ENCODE results near the gene EPN2.

Gene EPN2

DNA sequence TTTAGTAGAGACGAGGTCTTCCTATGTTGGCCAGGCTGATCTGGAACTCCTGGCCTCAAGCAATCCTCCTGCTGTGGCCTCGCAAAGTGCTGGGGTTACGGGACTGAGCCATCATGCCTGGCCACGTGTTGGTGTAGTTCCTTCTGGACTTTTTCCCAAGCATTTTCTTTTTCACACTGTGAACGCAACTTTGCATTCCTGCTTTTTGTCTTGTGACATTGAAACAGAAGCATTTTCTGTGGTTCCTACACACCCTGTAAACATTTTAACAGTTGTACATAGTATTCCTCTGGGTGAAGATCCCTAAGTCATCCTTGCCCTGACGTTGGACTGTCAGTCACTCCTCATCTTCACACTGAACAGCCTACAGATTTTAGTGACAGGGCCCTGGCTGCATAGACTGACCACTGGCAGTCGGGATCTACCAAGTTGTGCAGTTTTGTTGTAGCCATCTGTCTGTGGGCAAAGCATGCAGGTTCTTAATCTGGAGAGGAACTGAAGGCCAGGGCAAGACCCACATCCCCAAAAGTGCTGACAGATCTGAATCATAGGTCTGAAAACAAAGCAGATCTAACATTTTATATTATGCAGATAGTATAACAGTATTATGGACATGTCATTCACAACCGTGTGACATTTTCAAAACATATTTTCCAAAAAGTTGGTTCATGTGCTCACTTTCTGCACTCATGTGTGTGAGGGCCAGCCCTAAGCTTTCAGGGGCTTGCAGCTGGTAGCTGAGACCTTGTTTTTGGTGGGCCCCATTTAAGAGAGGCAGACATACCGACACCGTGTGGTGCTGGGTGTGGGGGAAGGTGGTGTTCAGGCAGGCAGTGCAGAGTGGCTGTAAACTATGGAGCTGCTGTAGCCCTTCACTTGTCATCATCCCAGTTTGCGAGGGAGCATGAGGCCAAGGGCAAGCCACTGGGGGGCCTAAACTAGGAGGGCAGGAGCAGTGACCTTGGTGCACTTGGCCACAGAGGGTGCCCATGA is 59.9 kb downstream of the EPN2 start:
- no peak for DNase-seq

DNA sequence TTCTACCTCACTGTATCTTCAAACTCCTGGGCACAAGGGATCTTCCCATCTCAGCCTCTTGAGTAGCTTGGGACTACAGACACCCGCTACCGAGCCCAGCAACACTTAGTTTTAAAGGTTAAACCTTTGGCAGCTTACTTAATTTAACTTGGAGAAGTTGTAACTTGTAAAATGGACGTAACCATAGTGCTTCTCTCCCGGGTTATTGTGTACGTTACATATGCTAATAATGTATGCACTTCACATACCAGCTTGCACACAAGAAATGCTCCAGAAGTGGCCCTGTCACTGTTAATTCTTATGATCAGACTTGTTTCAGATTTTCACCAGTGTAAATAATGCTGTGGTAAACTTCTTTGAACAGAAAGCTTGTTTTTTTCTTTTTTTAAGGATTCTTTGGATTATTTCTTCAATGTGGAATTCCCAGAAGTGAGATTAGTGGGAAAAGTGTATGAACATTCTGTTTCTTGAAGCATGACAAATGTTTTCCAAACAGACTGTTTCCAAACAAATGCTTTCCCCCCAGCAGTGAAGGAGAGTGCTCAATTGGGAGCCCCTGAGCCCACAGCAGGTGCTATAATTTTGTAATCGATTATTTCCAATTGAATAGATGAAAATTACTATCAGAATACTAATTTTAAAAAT is 61.5 kb downstream of the EPN2 start:
- DNase-seq: no peak

DNA sequence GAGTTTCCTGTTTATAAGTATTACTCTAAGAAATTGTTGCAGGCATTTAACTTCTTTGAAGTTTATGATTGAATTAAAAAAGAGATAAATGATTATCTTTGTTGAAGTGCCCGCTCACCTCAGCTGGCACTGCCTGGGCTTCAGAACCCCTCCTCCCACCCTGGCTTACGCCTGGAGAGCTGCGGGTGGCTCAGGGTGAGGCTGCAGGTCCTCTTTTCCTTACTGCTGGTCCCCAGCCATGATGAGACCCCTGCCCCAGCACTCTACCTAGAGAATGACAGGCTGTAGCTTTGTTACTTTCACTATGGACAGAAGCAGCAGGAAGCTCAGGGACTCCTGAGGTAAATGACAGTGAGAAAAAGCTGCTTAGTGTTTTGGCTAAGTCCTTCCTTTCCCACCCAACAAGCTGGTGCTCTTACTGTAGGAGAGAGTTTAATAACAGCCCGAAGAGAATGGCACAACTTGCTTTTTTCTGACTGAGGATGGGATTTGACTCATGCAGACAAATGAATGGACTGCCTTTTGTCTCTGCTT is 62.1 kb downstream of the EPN2 start:
- DNase-seq: no peak

DNA sequence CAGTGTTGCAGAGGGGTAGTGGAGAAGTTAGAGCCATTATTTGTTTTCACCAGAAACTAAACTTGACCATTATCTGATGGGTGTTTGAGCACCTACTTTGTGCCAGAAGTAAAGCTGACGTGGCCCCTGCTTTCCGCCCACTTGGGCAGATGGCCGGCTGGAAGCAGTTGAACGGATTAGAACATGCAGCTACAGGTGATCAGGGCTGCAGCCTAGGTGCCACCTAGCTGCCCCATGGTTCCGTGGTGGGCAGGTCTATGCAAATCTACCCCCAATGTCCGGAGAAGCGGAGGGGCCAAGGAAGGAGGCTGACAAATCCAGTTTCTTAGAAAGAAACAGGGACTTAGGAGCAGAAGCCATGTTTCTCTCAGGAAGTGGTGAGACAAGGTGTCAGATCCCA is 62.7 kb downstream of the EPN2 start:
- no peak for DNase-seq

DNA sequence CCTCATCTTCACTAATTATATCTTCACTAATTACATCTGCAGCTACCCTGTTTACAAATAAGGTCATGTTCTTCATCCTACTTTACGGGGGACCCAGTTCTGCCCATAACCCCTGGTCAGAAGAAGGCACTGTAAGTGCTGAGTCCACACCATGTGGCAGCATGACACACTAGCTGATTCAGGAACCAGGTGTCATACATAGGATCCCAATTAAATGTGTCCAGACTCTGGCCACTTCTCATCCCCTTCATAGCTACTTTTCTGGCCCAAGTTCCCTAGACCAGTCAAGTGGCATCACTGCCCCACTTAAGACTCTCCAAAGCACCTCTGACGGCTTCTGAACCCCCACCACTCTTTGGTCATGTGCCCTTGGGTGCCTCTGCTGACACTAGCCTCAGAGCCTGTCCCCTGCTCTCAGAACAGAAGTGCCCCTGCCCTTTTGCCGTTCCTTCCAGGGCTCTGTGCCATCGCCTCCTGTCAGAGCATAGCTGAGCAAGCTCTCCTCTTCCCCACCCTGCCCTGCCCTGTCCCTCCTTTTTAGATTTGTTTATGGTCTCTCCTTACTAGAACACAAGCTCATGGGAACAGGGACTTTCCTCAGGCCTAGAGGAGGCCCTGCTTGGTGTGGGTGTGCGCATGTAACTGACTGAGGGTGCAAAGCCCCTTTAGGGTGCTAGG is 64.2 kb downstream of the EPN2 start:
- DNase-seq: no peak

DNA sequence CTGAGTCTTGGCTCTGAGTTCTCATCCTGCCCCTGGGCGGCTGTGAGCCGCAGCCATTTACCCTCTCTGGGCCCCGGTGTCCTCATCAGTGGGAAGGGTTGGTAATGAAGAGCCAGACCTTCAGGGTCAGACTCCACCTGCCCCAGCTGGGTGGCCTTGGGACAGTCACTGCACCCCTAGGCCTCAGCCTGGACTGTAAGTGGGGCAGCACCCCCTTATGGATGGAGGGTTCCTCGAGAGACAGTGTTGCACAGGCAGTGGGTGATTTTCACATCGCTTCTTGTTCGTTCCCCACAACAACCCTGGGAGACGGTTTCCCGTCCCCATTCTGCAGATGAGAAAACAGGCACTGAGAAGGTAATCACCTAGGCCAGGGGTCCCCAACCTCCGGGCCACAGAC is 64.8 kb downstream of the EPN2 start:
- no peak for DNase-seq

DNA sequence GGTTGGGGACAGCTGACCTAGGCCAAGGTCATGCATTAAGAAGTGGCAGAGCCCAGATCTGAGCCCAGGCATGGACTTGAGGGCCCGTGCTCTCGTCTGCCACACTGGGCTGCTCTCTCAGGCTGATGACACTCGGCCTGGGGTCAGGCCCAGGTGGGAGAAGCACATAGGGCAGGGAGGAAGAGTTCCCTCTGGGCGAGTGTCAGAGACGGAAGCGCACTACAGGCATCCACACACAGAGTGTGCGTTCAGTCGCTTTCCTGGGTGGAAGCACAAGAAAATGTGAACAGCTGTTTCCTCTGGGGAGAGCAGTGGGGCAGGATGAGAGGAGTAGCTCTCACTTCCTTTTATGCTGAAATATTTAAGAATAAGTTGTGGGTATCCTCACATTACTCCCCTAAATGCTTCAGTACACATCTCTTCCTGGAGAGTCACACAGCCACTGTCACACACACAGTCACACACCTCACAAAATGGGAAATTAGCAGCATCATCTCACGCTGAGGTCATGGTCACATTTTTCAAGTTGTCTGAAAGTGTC is 65.7 kb downstream of the EPN2 start:
- no peak for DNase-seq

DNA sequence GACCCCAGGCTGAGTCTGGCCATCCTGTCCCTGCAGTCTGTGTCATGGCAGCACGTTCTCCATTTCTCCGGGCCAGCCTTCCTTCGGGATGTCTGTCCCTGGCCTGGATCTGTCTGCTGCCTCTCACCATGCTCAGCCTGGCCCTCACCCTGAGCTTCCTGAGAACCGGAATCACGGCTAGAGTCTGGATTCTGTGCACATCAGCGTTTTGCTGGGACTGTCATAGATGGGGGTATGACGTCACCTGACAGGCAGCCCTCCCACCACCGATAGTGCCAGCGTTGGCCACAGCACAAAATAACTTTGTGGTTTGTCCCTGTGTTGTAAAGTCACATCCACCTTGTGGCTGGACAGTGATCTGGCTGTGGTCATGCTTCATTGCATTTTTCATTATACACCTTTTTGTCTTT is 66.2 kb downstream of the EPN2 start:
- DNase-seq: no peak

DNA sequence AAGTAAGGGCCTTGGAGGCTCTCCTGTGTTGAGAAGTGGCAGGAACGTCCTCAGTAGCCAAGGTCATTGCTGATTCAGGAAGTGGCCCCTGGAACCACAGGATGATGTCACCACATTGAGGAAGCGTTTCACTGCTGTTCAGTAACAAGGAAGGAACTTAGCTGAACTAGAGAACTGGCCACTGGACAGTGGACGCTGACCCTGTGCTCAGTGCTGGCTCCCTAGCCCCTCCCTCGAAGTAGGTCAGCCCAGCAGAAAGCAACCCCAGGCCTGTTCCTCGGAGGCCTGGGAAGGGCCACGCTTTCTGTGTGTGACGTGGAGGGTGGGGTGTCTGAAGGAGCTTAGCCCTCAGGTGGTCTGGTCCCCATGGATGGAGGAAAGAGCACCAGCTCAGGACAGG is 67.0 kb downstream of the EPN2 start:
- DNase-seq: no peak

DNA sequence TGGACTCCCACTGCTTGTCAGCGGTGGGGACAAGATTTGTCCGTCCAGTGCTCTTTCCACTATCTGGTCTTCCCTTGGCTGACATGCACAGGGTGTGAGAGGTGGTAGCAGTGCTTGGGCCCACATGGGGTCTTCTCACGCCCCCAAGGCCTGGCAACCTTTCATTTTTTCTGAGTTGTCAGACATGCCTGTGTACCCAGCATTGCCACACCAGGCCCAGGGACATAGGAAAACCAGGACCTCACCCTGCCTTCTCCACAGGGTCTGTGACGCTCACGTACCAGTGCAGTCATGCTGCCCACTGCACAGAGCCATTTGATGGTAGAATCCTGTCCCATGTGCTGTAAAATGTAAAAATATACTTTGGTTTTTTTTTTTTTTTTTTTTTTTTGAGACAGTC is 67.6 kb downstream of the EPN2 start:
- no peak for DNase-seq

DNA sequence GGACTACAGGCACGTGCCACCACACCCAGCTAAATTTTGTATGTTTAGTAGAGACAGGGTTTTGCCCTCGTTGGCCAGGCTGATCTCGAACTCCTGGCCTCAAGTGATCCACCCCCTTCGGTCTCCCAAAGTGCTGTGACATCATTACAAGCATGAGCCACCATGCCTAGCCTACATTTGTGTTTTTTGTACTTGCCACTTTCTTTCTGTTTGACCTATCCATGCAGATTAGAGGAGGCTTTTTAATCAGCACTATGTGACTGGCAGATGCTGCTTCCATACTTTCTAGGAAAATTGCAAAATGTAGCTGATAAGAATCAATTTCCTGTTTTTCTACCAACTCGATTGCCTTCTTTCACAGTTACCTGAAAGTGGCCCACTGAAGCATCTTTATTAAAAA is 68.1 kb downstream of the EPN2 start:
- no peak for DNase-seq

DNA sequence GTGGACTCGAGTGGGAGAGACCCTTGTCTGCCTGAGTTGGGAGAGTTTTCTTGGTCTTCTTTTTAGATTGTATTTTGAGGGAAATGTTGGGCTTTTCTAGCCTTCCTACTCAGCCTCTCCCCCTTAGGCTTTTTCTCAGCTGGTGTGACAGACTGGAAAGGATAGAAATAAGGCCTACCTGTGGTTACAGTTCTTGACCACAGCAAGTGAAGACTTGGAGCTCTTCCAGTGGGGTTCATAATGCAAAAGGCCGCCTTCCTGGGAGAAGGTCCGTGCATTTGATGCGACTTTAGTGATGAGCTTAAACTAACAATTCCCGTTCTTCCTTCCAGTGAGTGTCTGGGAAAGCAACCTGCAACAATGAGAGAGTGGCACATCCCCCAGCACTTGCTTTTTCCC is 68.6 kb downstream of the EPN2 start:
- no peak for DNase-seq

DNA sequence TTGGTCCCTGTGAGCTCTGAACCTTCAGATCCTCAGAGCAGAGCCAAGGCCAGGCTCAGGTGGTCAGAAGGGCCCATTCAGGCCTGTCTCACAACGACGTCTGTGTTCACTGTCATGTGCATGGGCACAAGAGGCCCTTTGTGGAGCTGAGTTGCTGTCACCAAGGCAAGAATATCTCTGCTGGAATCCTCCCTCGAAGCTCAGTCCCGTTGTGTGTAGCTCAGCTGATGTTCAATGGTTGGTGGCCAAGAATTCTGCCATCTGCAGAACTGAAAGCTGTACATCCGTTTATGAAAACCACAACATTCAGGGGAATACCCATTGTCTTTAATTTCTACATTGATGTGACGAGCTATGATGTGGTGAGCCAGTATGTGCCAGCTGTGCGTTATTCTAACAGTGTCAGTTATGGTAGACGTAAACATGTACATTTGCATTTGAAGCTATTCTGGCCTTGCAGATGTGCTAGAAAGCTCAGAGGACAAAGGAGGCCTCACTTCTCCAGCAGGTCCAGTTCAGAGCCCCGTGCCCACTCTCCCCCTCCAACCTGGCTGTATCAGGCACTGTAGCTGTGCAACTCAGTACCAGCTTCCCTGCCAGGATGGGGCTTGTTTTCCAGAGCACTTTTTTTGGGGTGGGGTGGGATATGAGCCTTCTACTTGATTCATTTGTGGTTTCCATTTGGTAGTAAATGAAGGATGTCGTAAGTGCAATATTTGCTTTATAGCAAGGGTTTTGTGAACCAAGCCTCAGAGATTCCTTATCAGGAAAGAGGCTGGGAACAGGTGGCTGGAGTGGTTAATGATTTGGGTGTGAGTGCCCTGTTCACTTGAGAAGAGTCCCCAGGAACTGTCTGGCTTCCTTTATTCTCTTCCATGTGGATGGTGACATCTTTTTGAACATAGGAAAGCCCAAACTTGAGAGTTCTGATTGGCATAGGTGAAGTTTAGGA is 69.3 kb downstream of the EPN2 start:
- DNase-seq: peak; percentile 14

DNA sequence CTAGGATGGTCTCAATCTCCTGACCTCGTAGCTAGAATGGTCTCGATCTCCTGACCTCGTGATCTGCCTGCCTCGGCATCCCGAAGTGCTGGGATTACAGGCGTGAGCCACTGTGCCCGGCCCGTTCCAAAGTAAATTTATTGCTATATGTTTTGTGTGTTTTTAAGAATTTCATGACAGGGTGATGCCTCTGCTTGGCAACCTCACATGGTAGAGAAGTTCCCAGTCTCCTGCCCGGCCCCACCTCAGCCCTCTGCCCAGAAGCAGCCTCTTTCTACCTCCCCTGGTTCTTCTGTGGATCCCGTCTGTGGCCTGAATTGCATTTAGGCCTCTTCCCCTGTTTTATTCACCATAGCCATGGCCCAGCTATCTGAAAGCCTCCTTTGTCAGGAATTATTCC is 70.4 kb downstream of the EPN2 start:
- no peak for DNase-seq

DNA sequence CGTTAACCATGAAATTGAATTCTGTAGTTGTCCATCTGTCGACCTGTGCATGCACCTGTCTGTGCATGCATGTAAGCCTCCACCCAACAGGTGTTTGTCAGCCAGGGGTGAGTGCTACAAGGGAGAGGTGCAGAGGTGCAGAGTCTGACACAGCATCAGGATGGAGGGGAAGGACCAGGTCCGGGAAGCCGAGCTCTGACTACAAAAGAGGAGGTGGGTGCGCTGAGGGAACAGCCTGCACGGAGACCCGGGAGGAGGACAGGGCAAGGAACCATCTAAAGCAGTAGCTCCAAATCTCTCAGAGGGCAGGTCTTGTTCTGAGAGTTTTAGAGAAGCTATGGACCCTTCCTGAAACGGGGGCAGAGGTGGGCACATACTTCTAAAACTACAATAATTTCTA is 71.2 kb downstream of the EPN2 start:
- DNase-seq: no peak

DNA sequence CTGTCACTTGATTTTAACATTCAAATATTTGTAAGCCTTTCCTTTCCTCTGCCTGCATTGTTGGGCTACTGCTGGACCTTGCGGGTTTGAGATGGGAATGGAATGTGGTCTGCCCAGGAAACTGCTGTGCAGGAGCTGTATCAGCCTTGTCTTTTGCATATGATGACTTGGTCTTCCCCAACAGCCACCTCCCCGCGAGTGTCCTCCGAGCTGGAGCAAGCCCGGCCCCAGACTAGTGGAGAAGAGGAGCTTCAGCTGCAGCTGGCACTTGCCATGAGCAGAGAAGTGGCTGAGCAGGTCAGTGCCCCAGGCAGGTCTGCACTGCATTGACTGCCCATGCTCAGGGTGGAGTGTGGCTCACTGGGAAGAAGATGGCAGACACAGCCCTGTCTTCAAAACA is 72.5 kb downstream of the EPN2 start:
- no peak for DNase-seq

DNA sequence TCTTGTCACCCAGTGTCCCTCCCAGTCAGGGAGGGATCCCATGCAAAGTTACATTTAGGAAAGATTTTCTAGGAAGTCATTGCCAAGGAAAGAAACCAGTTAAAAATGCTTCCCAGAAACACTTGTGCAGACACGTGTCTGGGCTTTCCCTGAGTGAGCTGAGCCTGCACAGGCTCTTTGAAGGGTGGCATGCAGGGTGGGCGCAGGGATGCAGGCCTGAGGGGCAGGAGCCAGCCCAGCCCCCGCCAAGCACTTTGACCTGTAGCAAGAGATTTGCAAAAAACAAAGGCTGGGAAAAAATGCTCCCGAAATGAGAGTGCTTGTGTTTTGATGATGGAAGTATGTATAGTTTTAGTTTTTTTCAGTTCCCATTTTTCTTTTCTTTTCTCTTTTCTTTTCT is 73.0 kb downstream of the EPN2 start:
- DNase-seq: no peak

DNA sequence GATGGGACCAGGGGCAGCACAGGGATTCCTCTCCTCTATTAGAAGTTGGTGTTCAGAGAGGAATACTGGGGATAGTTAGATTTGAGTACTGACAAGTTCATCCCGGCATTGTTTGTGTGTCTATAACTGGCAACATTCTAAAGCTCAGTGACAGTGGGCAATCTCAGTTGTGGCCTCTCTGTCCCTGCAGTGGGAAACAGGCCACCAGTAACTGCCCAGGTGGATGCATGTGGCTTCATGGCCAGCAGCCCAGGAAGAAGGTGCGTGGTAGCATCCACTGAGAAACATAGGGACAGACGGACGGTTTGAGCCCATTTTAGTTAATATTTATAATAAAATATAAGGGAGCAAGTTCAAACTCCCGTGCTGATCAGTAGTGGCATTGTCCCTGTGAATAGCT is 73.8 kb downstream of the EPN2 start:
- no peak for DNase-seq

DNA sequence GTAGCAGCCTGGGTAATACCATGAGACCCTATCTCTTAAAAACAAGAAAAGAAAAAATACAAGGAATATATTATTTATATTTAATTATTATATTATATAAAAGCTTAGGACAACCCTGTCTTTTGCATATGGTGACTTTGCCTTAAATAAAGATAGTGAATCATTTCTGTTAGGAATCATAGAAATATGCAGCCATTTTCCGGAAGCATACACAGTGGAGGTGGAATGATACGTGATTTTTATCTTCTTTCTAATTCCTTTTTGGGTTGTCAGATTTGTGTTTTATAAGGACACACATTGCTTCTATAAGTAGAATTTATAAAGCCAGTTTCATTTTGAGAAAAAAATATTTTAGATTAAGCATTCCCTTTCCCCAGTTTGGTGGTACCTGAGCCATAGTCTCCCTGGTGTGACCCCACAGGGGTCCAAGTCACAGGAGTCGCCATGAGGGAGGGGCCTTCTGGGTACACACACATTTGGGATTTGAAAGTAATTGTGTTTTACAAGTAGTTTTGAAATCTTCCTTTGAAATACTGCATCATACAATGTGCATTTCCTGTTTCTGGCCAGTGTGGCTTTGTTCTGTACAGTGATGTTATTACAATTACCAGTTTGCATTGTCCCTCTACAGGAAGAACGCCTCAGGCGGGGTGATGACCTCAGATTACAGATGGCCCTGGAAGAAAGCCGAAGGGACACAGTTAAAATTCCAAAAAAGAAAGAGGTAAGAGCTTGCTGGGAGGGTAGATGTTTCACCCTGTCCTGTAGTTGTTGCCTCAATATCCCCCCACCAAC is 74.5 kb downstream of the EPN2 start:
- no peak for DNase-seq

DNA sequence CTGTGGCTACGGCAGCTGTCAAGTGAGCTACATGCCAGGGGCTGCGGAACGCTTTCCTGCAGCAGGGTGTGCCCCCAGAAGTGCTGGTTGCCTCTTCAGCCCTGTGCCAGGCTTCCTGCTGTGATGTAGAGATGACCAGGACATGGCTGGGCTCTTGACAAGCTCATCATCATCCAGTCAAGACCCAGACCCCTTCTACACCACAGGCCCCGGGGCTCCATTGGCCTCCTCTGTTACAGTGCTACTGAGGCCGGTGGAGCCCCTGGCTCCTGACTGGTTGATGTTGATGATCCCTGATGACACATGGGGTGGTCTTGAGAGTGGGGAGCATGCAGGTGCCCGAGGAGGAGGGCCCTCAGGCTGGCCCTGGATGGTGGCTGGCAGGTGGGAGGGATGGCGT is 75.2 kb downstream of the EPN2 start:
- DNase-seq: no peak

DNA sequence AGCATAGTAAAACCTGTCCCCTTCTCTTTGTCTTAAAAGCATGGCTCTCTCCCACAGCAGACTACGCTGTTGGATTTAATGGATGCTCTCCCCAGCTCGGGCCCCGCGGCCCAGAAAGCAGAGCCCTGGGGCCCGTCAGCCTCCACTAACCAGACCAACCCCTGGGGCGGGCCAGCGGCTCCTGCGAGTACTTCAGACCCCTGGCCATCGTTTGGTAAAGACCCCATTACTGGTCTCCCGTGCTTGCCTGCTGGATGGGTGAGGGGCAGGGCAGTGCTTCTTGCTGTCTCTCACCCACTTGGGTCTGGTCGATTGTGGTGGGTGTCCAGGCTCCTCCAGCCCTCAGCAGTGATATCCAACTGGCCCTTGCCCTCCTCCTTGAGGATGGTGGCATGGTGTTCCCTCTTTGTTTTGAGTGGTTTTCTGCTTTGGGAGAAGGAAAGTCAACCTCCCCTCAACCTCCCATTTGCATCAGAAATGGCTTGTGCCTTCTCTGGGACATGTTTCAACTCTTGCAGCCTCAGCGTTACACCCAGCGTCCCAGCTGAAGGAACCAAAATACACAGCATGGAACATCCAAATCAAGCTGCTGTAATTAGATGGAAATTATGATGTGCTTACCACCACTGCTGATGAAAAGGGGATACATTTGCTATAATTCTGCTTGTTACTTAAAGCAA is 76.0 kb downstream of the EPN2 start:
- no peak for DNase-seq

All from CD4-positive, alpha-beta T cell treated with Interleukin-17A for 4 hours (primary cell).